Lower leg skin (tissue), 3 donors: ENCODE results near the gene ARHGAP40.

Experiments
- CTCF ChIP-seq, 3 donors: fragments of 450-650 bp; IDR thresholded peaks; one replicate each; pipeline ENCODE4 v1.5.1; 2016; ENCODE audit warnings: antibody characterized with exemption in 3 of 3, mild to moderate bottlenecking in 3 of 3, moderate library complexity in 2 of 3
- POLR2A ChIP-seq, 2 donors: fragments of 450-650 bp; IDR thresholded peaks; one replicate each; pipeline ENCODE4 v1.6.1; 2016 to 2017; ENCODE audit warnings: antibody characterized with exemption in 2 of 2, mild to moderate bottlenecking in 1 of 2, moderate library complexity in 1 of 2

DNA sequence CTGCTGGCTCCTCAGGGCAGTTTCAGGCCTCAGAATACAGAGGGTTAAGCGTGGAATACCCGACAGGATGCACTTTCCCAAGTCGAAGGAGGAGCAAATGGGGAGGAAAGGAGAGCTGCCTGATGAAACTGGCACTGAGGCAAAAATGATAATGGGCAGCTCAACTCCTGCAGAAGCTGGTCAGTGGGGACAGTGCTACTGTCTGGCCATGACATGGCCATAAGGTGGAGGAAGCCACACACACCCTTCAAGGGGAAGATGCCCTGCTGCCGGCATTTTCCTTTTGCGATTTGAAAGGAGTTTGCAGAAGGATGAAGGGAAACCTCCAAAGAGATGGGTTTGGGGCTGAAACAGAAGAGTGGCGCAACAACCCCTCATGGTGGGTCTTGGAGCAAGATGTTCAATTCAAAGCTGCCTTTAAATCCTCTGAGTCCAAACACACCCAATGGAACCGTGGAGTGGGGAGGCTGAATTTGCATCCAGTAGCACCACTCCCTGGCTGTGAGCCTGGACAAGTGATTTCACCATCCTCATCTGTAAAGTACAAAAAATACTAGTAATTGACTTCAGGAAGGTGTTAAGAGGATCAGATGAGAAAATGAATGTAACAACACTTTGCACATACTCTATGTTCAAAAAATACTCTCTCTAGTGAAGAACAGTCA, 17.4 kb upstream of the ARHGAP40 start:
- no peak for TF ChIP-seq CTCF (IDR thresholded peaks at IDR 0.05)
- no peak for TF ChIP-seq POLR2A (IDR thresholded peaks at IDR 0.05)
